Astrocyte (in vitro differentiated cells and primary cell): ENCODE results near the gene MAP2K7.

ENCODE experiments used
- EZH2 ChIP-seq: IDR thresholded peaks from 2 replicates; pipeline ENCODE4 v1.6.1; 2012; ENCODE audit warnings: mild to moderate bottlenecking, low read length, inconsistent platforms; ENCODE audit not compliant: insufficient read depth
- TF ChIP-seq, protein P1 (sequence below): IDR thresholded peaks from 2 replicates; pipeline ENCODE4 v1.5.1; 2011; ENCODE audit warnings: low read depth, mild to moderate bottlenecking, inconsistent platforms, low read length, moderate library complexity; ENCODE audit not compliant: insufficient read depth

DNA sequence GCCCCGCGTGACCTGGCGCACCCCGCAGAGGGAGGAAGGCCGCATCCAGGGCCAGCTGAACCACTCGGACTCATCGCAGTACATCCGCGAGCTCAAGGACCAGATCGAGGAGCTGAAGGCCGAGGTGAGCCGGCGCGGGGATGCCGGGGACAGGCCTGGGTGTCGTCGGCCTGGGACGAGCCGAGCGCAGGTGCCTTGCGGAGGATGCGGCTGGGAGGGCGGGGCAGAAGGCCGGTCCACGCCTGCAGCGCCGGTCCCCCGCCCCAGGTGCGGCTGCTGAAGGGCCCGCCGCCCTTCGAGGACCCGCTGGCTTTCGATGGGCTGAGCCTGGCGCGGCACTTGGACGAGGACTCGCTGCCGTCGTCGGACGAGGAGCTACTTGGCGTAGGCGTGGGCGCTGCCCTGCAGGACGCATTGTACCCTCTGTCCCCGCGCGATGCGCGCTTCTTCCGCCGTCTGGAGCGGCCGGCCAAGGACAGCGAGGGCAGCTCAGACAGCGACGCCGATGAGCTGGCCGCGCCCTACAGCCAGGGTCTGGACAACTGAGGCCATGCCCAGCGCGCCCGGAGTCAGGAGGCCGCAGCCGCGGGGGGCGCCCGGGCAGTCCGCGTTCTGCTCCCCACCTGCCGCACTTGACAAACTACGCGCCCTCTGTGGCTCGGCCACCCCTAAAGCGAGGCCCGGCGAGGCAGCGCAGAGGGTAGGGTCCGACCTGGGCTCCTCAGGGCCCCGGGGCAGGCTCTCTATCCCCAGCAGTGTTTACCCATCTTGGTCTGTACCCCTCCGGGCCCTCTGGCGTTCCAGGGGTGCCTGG is 40.3 kb upstream of the MAP2K7 start:
- no peak for TF ChIP-seq EZH2
- TF ChIP-seq, protein P1, sequence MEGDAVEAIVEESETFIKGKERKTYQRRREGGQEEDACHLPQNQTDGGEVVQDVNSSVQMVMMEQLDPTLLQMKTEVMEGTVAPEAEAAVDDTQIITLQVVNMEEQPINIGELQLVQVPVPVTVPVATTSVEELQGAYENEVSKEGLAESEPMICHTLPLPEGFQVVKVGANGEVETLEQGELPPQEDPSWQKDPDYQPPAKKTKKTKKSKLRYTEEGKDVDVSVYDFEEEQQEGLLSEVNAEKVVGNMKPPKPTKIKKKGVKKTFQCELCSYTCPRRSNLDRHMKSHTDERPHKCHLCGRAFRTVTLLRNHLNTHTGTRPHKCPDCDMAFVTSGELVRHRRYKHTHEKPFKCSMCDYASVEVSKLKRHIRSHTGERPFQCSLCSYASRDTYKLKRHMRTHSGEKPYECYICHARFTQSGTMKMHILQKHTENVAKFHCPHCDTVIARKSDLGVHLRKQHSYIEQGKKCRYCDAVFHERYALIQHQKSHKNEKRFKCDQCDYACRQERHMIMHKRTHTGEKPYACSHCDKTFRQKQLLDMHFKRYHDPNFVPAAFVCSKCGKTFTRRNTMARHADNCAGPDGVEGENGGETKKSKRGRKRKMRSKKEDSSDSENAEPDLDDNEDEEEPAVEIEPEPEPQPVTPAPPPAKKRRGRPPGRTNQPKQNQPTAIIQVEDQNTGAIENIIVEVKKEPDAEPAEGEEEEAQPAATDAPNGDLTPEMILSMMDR = no peak
